Measurements from ENCODE around the gene PIM2. TPM values are rescaled to one million over a fixed set of nuclear protein-coding genes. Genes with fewer than 3 reads are reported as not detected.

The PIM2 gene
- total and polyA plus RNA-seq, 2 of the 4 experiments (the other 2 are of a cell fraction), result 7.3 to 9.4 TPM

- peak overlapping the region; percentile 14; the same call in 1 of the 2 replicates for H3K23ac ChIP-seq (ENCODE audit: low read depth, low read length)
- H3K36me3 ChIP-seq (ENCODE audit: control insufficient read depth, insufficient read depth, low read length), result peaks cover 3% of the 10 kb centered on the region
- 0 out of 2 replicates have a peak, but pooled peaks cover 2% of the 10 kb centered on the region for H3K4me1 ChIP-seq (ENCODE audit: control insufficient read depth, insufficient read depth, low read length)
- H2BK20ac ChIP-seq (ENCODE audit: low read depth, low read length), result no peak overlapping the region
- H4K91ac ChIP-seq (ENCODE audit: insufficient read depth, low read depth, low read length), result no peak overlapping the region
- intact Hi-C loops (cut with micrococcal nuclease), result no loop called here
- H3K4me3 ChIP-seq (ENCODE audit: insufficient read depth, low read depth, low read length), result peak overlapping the region; percentile 78
- no peaks in the 10 kb centered on the region for H3K27me3 ChIP-seq (ENCODE audit: control insufficient read depth, insufficient read depth, low read length)
- no peaks in the 10 kb centered on the region for H3K9me3 ChIP-seq (ENCODE audit: control insufficient read depth, insufficient read depth, low read length)
- POLR2A ChIA-PET (ENCODE audit: unreplicated experiment), result no interaction called here
- peak overlapping the region; percentile 81; the same call in 1 of the 2 replicates for H3K27ac ChIP-seq (ENCODE audit: insufficient read depth, low read length)
- peak overlapping the region; percentile 54; the same call in 1 of the 2 replicates for H3K56ac ChIP-seq (ENCODE audit: extremely low read depth, insufficient read depth, low read length)
- dilution Hi-C loops (cut with HindIII; ENCODE audit: low sequenced_read_pairs, unreplicated experiment), result no loop called here
- peaks cover 6% of the 10 kb centered on the region; the same call in 1 of the 2 replicates for H4K20me1 ChIP-seq (ENCODE audit: insufficient read depth, low read length)
- peak overlapping the region; percentile 98 for H2AFZ ChIP-seq (replicated peaks; ENCODE audit: low read length, poor library complexity)
- no peak overlapping the region for H2BK120ac ChIP-seq (ENCODE audit: low read depth, low read length)
- peak overlapping the region; percentile 46; the same call in 1 of the 2 replicates for H3K14ac ChIP-seq (replicated peaks; ENCODE audit: low read depth, low read length)
- BruUV-seq (replicated peaks), result no TSS peak
- ATAC-seq (ENCODE audit: low read depth) (no peak), DNase-seq (no peak)
- peak overlapping the region; percentile 6 for H2BK5ac ChIP-seq (ENCODE audit: low read depth, low read length, poor library complexity, severe bottlenecking)
- H3K9me1 ChIP-seq (ENCODE audit: insufficient read depth, low read length), result 0 out of 2 replicates have a peak, but pooled peaks cover 7% of the 10 kb centered on the region
- H4K8ac ChIP-seq (ENCODE audit: low read depth in 2 of 2, low read length in 2 of 2), result peak overlapping the region in 1 of 2 experiments; percentile 27; a peak in 1 of 4 replicates
- H2BK15ac ChIP-seq (ENCODE audit: low read depth, low read length), result no peak overlapping the region
- no peak overlapping the region for H2AK5ac ChIP-seq (ENCODE audit: low read depth, low read length)
- CTCF ChIA-PET, result no interaction called here
- peak overlapping the region; percentile 80 for H3K9ac ChIP-seq (ENCODE audit: low read depth, low read length)
- peak overlapping the region; percentile 93 for H3K4me2 ChIP-seq (ENCODE audit: low read depth, low read length)
- H2AK9ac ChIP-seq (replicated peaks; ENCODE audit: low read depth, low read length, poor library complexity), result no peak overlapping the region
- H3K18ac ChIP-seq (ENCODE audit: low read depth, low read length), result no peak overlapping the region
- H4K5ac ChIP-seq (ENCODE audit: low read depth, low read length), result no peak overlapping the region
- TF ChIP-seq CTCF (conservative IDR thresholded peaks at IDR 0.05; ENCODE audit: low read depth, low read length) (no peak), SMC3 (IDR thresholded peaks at IDR 0.05; ENCODE audit: low read depth, low read length) (no peak), RAD21 (IDR thresholded peaks at IDR 0.05; ENCODE audit: low read length) (no peak), CHD1 (IDR thresholded peaks at IDR 0.05; ENCODE audit: low read depth, low read length) (no peak), CEBPB (IDR thresholded peaks at IDR 0.05; ENCODE audit: low read depth, low read length) (no peak), RFX5 (IDR thresholded peaks at IDR 0.05; ENCODE audit: low read depth, low read length) (no peak), MAFK (IDR thresholded peaks at IDR 0.05; ENCODE audit: low read depth, low read length) (no peak), BHLHE40 (IDR thresholded peaks at IDR 0.05; ENCODE audit: low read depth, low read length) (no peak), POLR2A (IDR thresholded peaks at IDR 0.05; ENCODE audit: low read depth, low read length) (no peak), MAZ (IDR thresholded peaks at IDR 0.05; ENCODE audit: borderline replicate concordance, low read depth, low read length) (no peak), USF2 (IDR thresholded peaks at IDR 0.05; ENCODE audit: low read depth, low read length) (no peak), FOS (IDR thresholded peaks at IDR 0.05; ENCODE audit: low read depth, low read length) (no peak)
- H3K4ac ChIP-seq (ENCODE audit: low read depth, low read length), result peak overlapping the region; percentile 14
- WGBS, 2 experiments (ENCODE audit: extremely low coverage in 2 of 2, insufficient read length in 1 of 2), result no CpG with 5 or more reads among the region's 9 CpGs
- in situ Hi-C loops (cut with MboI; ENCODE audit: low sequenced_read_pairs), result no loop called here
- H3K79me1 ChIP-seq (ENCODE audit: low read depth in 1 of 2, low read length in 2 of 2), result peaks cover 6 to 27% of the 10 kb centered on the region in 2 experiments
These were observed 22.2 kb downstream of the PIM2 start for GRCh38 chrX:48896611-48897011.
